H9 (cell line): ENCODE data around the gene BRF1. TPM values are rescaled to one million over a fixed set of nuclear protein-coding genes. Genes with fewer than 3 reads are reported as not detected.

Source experiments
- DNase-seq: peaks from one replicate; pipeline ENCODE4 v3.0.0-alpha.2; 2017
- H2AFZ ChIP-seq: one replicate; pipeline ENCODE4 v1.6.1; 2013; ENCODE audit warnings: mild to moderate bottlenecking, low read length, control low read depth, moderate library complexity
- H2AK5ac ChIP-seq: 2 replicates; pipeline ENCODE4 v1.6.1; 2013; ENCODE audit warnings: low read length, control low read depth, mixed read lengths; ENCODE audit not compliant: insufficient read length
- H2BK120ac ChIP-seq: one replicate; pipeline ENCODE4 v1.6.1; 2013; ENCODE audit warnings: low read depth, mild to moderate bottlenecking, low read length, control low read depth, inconsistent platforms; ENCODE audit not compliant: poor library complexity, severe bottlenecking
- H2BK12ac ChIP-seq: 2 replicates; pipeline ENCODE4 v1.6.1; 2013; ENCODE audit warnings: low read length, control low read depth, mixed read lengths, low read depth; ENCODE audit not compliant: insufficient read length
- H2BK15ac ChIP-seq: 2 replicates; pipeline ENCODE4 v1.6.1; 2013; ENCODE audit warnings: low read depth, low read length, control low read depth
- H2BK20ac ChIP-seq: one replicate; pipeline ENCODE4 v1.6.1; 2013; ENCODE audit warnings: low read depth, mild to moderate bottlenecking, low read length, control low read depth, inconsistent platforms; ENCODE audit not compliant: poor library complexity, severe bottlenecking
- H2BK5ac ChIP-seq: 2 replicates; pipeline ENCODE4 v1.6.1; 2013; ENCODE audit warnings: low read length, control low read depth, mixed read lengths; ENCODE audit not compliant: insufficient read length
- H3K14ac ChIP-seq: 2 replicates; pipeline ENCODE4 v1.6.1; 2013; ENCODE audit warnings: low read length, control low read depth; ENCODE audit not compliant: insufficient read depth
- H3K18ac ChIP-seq: 2 replicates; pipeline ENCODE4 v1.6.1; 2013; ENCODE audit warnings: low read depth, mild to moderate bottlenecking, mixed read lengths, low read length, control low read depth; ENCODE audit not compliant: insufficient read length
- H3K23ac ChIP-seq: 2 replicates; pipeline ENCODE4 v1.6.1; 2013; ENCODE audit warnings: low read length, control low read depth, mixed read lengths, low read depth; ENCODE audit not compliant: insufficient read length
- H3K23me2 ChIP-seq: 2 replicates; pipeline ENCODE4 v1.6.1; 2013; ENCODE audit warnings: low read depth, mild to moderate bottlenecking, mixed read lengths, low read length, control low read depth; ENCODE audit not compliant: insufficient read length, poor library complexity, severe bottlenecking
- H3K27ac ChIP-seq: 2 replicates; pipeline ENCODE4 v1.5.1; 2013; ENCODE audit warnings: low read length, control low read depth, mixed read lengths, low read depth; ENCODE audit not compliant: insufficient read length
- H3K27me3 ChIP-seq: 2 replicates; pipeline ENCODE4 v1.6.1; 2013; ENCODE audit warnings: low read length, control low read depth, inconsistent platforms; ENCODE audit not compliant: insufficient read depth
- H3K4ac ChIP-seq: 2 replicates; pipeline ENCODE4 v1.6.1; 2013; ENCODE audit warnings: low read depth, mild to moderate bottlenecking, control low read depth, inconsistent platforms, low read length, moderate library complexity
- H3K4me1 ChIP-seq: 2 replicates; pipeline ENCODE4 v1.6.1; 2013; ENCODE audit warnings: low read length, control low read depth, inconsistent platforms; ENCODE audit not compliant: insufficient read depth
- H3K4me2 ChIP-seq: 2 replicates; pipeline ENCODE4 v1.6.1; 2013; ENCODE audit warnings: low read length, control low read depth, mixed read lengths; ENCODE audit not compliant: insufficient read length, insufficient read depth
- H3K56ac ChIP-seq: 2 replicates; pipeline ENCODE4 v1.6.1; 2013; ENCODE audit warnings: low read depth, mild to moderate bottlenecking, mixed read lengths, low read length, control low read depth; ENCODE audit not compliant: insufficient read length
- H3K79me1 ChIP-seq: 2 replicates; pipeline ENCODE4 v1.6.1; 2013; ENCODE audit warnings: low read depth, mild to moderate bottlenecking, moderate library complexity, low read length, control low read depth, inconsistent platforms; ENCODE audit not compliant: insufficient read depth, poor library complexity, severe bottlenecking
- H3K79me2 ChIP-seq: 2 replicates; pipeline ENCODE4 v1.6.1; 2013; ENCODE audit warnings: low read length, control low read depth, inconsistent platforms; ENCODE audit not compliant: insufficient read depth
- H3K9ac ChIP-seq: 2 replicates; pipeline ENCODE4 v1.6.1; 2013; ENCODE audit warnings: low read length, control low read depth, mixed read lengths; ENCODE audit not compliant: insufficient read length; ENCODE audit errors: extremely low read depth
- H3K9me3 ChIP-seq: one replicate; pipeline ENCODE4 v1.6.1; 2013; ENCODE audit warnings: low read depth, low read length, inconsistent platforms; ENCODE audit not compliant: control insufficient read depth
- H3T11ph ChIP-seq: one replicate; pipeline ENCODE4 v1.6.1; 2013; ENCODE audit warnings: mild to moderate bottlenecking, low read length, control low read depth, inconsistent platforms
- H4K20me1 ChIP-seq: one replicate; pipeline ENCODE4 v1.6.1; 2013; ENCODE audit not compliant: control insufficient read depth, insufficient read length, insufficient read depth
- H4K5ac ChIP-seq: 2 replicates; pipeline ENCODE4 v1.6.1; 2013; ENCODE audit warnings: low read depth, mild to moderate bottlenecking, mixed read lengths, low read length, control low read depth; ENCODE audit not compliant: insufficient read length
- H4K8ac ChIP-seq: replicated peaks from 2 replicates; pipeline ENCODE4 v1.6.1; 2013; ENCODE audit warnings: low read length, control low read depth, mixed read lengths, low read depth; ENCODE audit not compliant: insufficient read length
- H4K91ac ChIP-seq: 2 replicates; pipeline ENCODE4 v1.6.1; 2013; ENCODE audit warnings: low read depth, mild to moderate bottlenecking, moderate library complexity, mixed read lengths, low read length, control low read depth; ENCODE audit not compliant: insufficient read length
- H3K27ac Mint-ChIP-seq, 3 experiments: 2 replicates in 2 of 3; 3 replicates in 1 of 3; pipeline ENCODE4 v1.8.0; 2020 to 2021; ENCODE audit warnings: mixed read lengths in 3 of 3, mild to moderate bottlenecking in 1 of 3, moderate library complexity in 1 of 3
- H3K27me3 Mint-ChIP-seq: 2 replicates; pipeline ENCODE4 v1.8.0; 2021; ENCODE audit warnings: low read depth, mild to moderate bottlenecking, moderate library complexity, mixed read lengths
- H3K36me3 Mint-ChIP-seq, 3 experiments: 2 replicates in 2 of 3; 3 replicates in 1 of 3; pipeline ENCODE4 v1.8.0; 2020 to 2021; ENCODE audit warnings: low read depth in 3 of 3, mixed read lengths in 3 of 3; ENCODE audit not compliant: insufficient read depth in 1 of 3
- H3K4me1 Mint-ChIP-seq, 2 experiments: 2 replicates each; pipeline ENCODE4 v1.8.0; 2020; ENCODE audit warnings: mixed read lengths in 2 of 2
- H3K4me3 Mint-ChIP-seq, 2 experiments: 2 replicates in 1 of 2; 3 replicates in 1 of 2; pipeline ENCODE4 v1.8.0; 2020 to 2021; ENCODE audit warnings: mild to moderate bottlenecking in 2 of 2, mixed read lengths in 2 of 2, moderate library complexity in 1 of 2
- H3K9me3 Mint-ChIP-seq, 2 experiments: 2 replicates in 1 of 2; 3 replicates in 1 of 2; pipeline ENCODE4 v1.8.0; 2020; ENCODE audit warnings: mild to moderate bottlenecking in 2 of 2, mixed read lengths in 2 of 2, moderate library complexity in 1 of 2
- WGBS: extraction: QIAGEN DNeasy Blood & Tissue Kit; methylation state at CpG from one replicate; pipeline ENCODE4 v1.1.7; 2013; ENCODE audit warnings: missing lambda C conversion rate, low lambda C conversion rate, mixed read lengths; ENCODE audit not compliant: insufficient read length; ENCODE audit errors: extremely low coverage; 5-methylcytosine and 5-hydroxymethylcytosine counted together
- total RNA-seq: library from RNA; stranded (reverse); gene quantifications from 2 replicates; pipeline ENCODE4 v1.2.1, GENCODE V29; 2021
- TF ChIP-seq, protein P1 (sequence below): fragments of 200-600 bp; sonication (generic); conservative IDR thresholded peaks from 3 replicates; pipeline ENCODE4 v1.8.0; 2021; ENCODE audit warnings: antibody characterized with exemption, mild to moderate bottlenecking

The BRF1 gene
- total RNA-seq, 1 experiment from 2014 or later, result 28.3 TPM

DNA sequence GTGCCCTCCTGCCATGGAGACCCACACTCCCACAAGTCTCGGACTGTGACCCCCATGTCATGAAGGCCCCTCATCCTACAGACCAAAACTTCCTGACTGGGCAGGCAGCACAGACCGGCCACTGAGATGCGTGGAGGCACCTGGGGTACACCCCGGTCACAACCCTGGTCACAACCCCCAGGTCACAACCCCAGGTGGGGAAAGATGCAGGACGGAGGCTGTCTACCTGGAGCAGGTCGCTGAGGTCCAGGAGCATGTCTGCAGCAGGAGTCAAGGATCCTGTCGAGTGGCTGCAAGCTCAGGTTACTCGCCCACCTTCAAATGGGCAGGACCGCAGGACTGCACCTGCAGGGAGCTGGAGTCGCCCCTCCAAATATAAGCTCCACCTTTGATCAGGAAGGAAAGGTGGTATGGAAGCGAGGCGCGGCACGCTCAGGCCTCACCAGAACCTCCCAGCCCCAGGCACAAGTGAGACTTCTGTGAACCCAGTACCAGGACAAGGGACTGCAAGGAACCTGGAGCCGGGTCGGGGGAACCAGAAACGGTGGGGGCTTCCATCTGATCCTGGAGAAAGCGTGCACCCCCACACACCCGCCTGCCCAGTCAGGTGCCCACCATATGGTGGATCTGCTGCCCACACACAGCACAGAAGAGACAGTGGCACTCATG, 44.4 kb downstream of the BRF1 start:
- no peak overlapping the region for H2BK120ac ChIP-seq
- TF ChIP-seq, protein P1, sequence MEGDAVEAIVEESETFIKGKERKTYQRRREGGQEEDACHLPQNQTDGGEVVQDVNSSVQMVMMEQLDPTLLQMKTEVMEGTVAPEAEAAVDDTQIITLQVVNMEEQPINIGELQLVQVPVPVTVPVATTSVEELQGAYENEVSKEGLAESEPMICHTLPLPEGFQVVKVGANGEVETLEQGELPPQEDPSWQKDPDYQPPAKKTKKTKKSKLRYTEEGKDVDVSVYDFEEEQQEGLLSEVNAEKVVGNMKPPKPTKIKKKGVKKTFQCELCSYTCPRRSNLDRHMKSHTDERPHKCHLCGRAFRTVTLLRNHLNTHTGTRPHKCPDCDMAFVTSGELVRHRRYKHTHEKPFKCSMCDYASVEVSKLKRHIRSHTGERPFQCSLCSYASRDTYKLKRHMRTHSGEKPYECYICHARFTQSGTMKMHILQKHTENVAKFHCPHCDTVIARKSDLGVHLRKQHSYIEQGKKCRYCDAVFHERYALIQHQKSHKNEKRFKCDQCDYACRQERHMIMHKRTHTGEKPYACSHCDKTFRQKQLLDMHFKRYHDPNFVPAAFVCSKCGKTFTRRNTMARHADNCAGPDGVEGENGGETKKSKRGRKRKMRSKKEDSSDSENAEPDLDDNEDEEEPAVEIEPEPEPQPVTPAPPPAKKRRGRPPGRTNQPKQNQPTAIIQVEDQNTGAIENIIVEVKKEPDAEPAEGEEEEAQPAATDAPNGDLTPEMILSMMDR, result no peak
- H3K9ac ChIP-seq, result no peak overlapping the region
- H4K91ac ChIP-seq, result no peak overlapping the region
- no peak overlapping the region for H2BK15ac ChIP-seq
- H2BK20ac ChIP-seq, result no peak overlapping the region
- H4K5ac ChIP-seq, result no peak overlapping the region
- no peaks in the 10 kb centered on the region for H3K9me3 ChIP-seq
- no peak overlapping the region for H3K23ac ChIP-seq
- no CpG with 5 or more reads among the region's 19 CpGs for WGBS
- H3K4me1 Mint-ChIP-seq, result no peaks in the 10 kb centered on the region
- H3K9me3 Mint-ChIP-seq, result no peaks in the 10 kb centered on the region
- H3K56ac ChIP-seq, result no peak overlapping the region
- no peaks in the 10 kb centered on the region for H4K20me1 ChIP-seq
- H3K4me3 Mint-ChIP-seq, result no peak overlapping the region
- no peaks in the 10 kb centered on the region for H3K27me3 ChIP-seq
- no peak overlapping the region for H3K27ac ChIP-seq
- no peak overlapping the region for H2BK5ac ChIP-seq
- H3K79me2 ChIP-seq, result no peaks in the 10 kb centered on the region
- no peaks in the 10 kb centered on the region for H3K27me3 Mint-ChIP-seq
- no peak overlapping the region for H4K8ac ChIP-seq
- no peak overlapping the region for H3K27ac Mint-ChIP-seq
- no peak overlapping the region for H3K4ac ChIP-seq
- no peaks in the 10 kb centered on the region for H3K23me2 ChIP-seq
- H3K14ac ChIP-seq, result no peak overlapping the region
- no peaks in the 10 kb centered on the region for H3K4me1 ChIP-seq
- H3K79me1 ChIP-seq, result no peaks in the 10 kb centered on the region
- no peak overlapping the region for H2AFZ ChIP-seq
- H3K4me2 ChIP-seq, result no peak overlapping the region
- H2AK5ac ChIP-seq, result no peak overlapping the region
- H3T11ph ChIP-seq, result no peak overlapping the region
- H3K18ac ChIP-seq, result no peak overlapping the region
- H2BK12ac ChIP-seq, result no peak overlapping the region
- peak; percentile 20 for DNase-seq
- peaks cover 0 to under 1% (median 0%) of the 10 kb centered on the region in 3 experiments; a peak in 1 of 7 replicates for H3K36me3 Mint-ChIP-seq
